ENCODE data around the gene BMPR2.

DNA sequence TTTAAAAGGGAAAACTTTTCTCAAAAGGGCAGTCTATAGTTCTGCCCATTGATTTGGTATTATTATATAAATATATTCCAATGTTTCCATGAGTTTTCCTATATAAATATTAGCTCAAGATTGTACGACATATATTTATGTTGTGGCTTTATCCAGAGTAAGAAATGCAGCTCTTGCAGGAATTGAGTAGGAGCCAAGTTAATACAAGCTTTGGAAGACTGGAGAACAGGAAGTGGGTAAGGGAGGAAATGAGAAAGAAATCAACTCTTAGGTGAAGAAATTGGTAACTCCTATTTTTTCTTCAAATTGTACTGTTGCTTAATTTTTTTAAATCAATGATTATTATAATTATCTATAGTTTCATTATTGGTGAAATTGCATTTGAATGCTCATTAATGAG lies 153.3 kb downstream of the BMPR2 start:
- TF ChIP-seq, protein P1, sequence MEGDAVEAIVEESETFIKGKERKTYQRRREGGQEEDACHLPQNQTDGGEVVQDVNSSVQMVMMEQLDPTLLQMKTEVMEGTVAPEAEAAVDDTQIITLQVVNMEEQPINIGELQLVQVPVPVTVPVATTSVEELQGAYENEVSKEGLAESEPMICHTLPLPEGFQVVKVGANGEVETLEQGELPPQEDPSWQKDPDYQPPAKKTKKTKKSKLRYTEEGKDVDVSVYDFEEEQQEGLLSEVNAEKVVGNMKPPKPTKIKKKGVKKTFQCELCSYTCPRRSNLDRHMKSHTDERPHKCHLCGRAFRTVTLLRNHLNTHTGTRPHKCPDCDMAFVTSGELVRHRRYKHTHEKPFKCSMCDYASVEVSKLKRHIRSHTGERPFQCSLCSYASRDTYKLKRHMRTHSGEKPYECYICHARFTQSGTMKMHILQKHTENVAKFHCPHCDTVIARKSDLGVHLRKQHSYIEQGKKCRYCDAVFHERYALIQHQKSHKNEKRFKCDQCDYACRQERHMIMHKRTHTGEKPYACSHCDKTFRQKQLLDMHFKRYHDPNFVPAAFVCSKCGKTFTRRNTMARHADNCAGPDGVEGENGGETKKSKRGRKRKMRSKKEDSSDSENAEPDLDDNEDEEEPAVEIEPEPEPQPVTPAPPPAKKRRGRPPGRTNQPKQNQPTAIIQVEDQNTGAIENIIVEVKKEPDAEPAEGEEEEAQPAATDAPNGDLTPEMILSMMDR (IDR thresholded peaks at IDR 0.05) = no peak
- no peak for TF ChIP-seq EZH2phosphoT487 (IDR thresholded peaks at IDR 0.05)
